Hepatocyte (in vitro differentiated cells): ENCODE measurements around the gene C19orf47.
"Not testable (repeated sequence)": the region's sequence is repeated elsewhere in the genome, so short reads cannot be mapped to it uniquely, and the experiment has no call there.

Source experiments
- EZH2 ChIP-seq: fragments of 200-600 bp; sonication (generic); IDR thresholded peaks from 2 replicates; pipeline ENCODE4 v1.6.1; 2016; ENCODE audit warnings: antibody characterized with exemption, mild to moderate bottlenecking, borderline replicate concordance
- EZH2phosphoT487 ChIP-seq: fragments of 200-600 bp; sonication (generic); IDR thresholded peaks from one replicate; pipeline ENCODE4 v1.6.1; 2018; ENCODE audit warnings: antibody characterized with exemption, mild to moderate bottlenecking, low read depth, moderate library complexity; ENCODE audit not compliant: unreplicated experiment, severe bottlenecking
- TF ChIP-seq, protein P1 (sequence below): fragments of 200-600 bp; sonication (generic); IDR thresholded peaks from 2 replicates; pipeline ENCODE4 v1.5.1; 2016; ENCODE audit warnings: antibody characterized with exemption, mild to moderate bottlenecking; ENCODE audit not compliant: poor library complexity

DNA sequence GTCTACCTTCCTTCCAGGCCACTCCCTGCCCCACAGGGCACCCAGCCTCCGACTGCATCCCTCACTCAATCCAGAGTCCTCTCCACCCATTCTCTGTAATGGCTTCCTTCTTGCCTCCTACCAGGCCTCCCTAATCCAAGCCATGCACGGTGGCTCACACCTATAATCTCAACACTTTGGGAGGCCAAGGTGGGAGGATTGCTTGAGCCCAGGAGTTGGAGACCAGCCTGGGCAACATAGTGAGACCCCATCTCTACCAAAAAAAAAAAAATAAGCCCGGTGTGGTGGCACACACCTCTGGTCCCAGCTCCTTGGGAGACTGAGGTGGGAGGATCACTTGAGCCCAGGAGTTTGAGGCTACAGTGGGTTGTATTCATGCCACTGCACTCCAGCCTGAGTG, 22.1 kb upstream of the C19orf47 start:
- TF ChIP-seq, protein P1, sequence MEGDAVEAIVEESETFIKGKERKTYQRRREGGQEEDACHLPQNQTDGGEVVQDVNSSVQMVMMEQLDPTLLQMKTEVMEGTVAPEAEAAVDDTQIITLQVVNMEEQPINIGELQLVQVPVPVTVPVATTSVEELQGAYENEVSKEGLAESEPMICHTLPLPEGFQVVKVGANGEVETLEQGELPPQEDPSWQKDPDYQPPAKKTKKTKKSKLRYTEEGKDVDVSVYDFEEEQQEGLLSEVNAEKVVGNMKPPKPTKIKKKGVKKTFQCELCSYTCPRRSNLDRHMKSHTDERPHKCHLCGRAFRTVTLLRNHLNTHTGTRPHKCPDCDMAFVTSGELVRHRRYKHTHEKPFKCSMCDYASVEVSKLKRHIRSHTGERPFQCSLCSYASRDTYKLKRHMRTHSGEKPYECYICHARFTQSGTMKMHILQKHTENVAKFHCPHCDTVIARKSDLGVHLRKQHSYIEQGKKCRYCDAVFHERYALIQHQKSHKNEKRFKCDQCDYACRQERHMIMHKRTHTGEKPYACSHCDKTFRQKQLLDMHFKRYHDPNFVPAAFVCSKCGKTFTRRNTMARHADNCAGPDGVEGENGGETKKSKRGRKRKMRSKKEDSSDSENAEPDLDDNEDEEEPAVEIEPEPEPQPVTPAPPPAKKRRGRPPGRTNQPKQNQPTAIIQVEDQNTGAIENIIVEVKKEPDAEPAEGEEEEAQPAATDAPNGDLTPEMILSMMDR = not testable (repeated sequence)
- not testable (repeated sequence) for TF ChIP-seq EZH2, EZH2phosphoT487
